Stimulated activated effector memory CD8-positive, alpha-beta T cell treated with anti-CD3 and anti-CD28 coated beads, Interleukin-12 subunit alpha, Interleukin-12 subunit beta, amount 100 ng/mL, for 72 hours (primary cell): ENCODE data around the gene MVD.

Source experiments
- ATAC-seq: fragments of 150-1000 bp; cut with Tn5 transposase; 2 replicates; pipeline ENCODE4 v1.10.0; 2021
- DNase-seq, 2 donors: peaks; one replicate each; pipeline ENCODE4 v3.0.0; 2021 to 2022; ENCODE audit warnings: low spot score in 2 of 2
- H3K27ac Mint-ChIP-seq: one replicate; pipeline ENCODE4 v1.8.0; 2022; ENCODE audit warnings: mild to moderate bottlenecking, mixed read lengths
- H3K36me3 Mint-ChIP-seq: one replicate; pipeline ENCODE4 v1.8.0; 2022; ENCODE audit warnings: mild to moderate bottlenecking, mixed read lengths
- H3K4me1 Mint-ChIP-seq: one replicate; pipeline ENCODE4 v1.8.0; 2022; ENCODE audit warnings: mixed read lengths
- H3K4me3 Mint-ChIP-seq: one replicate; pipeline ENCODE4 v1.8.0; 2022; ENCODE audit warnings: mild to moderate bottlenecking, mixed read lengths
- H3K9me3 Mint-ChIP-seq: one replicate; pipeline ENCODE4 v1.8.0; 2022; ENCODE audit warnings: mixed read lengths

MVD gene

DNA sequence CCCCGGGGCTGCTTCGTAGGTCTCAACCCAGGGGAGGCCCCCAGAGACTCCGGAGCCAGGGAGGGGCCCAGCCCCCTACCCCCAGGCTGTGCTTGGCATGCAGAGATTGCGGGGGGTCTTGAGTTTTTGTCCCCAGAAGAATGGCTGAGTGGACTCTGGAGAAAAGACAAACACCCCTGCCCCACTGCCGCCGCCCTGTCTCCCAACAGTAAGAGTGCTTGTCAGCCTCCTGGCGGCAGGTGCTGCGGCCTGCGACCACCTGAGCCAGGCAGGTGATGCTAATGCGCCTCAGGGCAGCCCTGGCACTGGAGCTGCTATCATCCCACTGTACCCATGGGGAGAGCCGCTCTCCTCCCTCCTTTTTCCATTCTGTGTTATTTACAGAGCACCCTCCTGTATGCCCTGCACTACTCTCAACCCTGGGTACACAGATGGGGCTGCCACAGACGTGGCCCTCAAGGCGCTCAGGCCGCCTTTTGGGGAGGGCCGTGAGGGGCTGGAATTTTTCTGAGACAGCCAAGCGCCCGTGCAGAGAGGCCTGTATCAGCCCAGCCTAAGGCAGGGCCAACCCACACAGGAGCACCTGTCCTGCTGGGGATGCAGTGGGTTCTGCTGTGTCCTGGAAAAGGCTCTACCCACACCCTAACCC is 27.1 kb downstream of the MVD start:
- peak overlapping the region; percentile 65 for H3K27ac Mint-ChIP-seq
- peaks cover 69% of the 10 kb centered on the region for H3K36me3 Mint-ChIP-seq
- peak overlapping the region; percentile 77 for H3K4me3 Mint-ChIP-seq
- H3K9me3 Mint-ChIP-seq = no peaks in the 10 kb centered on the region
- ATAC-seq (no peak), DNase-seq (no peak)
- peaks cover 51% of the 10 kb centered on the region for H3K4me1 Mint-ChIP-seq

DNA sequence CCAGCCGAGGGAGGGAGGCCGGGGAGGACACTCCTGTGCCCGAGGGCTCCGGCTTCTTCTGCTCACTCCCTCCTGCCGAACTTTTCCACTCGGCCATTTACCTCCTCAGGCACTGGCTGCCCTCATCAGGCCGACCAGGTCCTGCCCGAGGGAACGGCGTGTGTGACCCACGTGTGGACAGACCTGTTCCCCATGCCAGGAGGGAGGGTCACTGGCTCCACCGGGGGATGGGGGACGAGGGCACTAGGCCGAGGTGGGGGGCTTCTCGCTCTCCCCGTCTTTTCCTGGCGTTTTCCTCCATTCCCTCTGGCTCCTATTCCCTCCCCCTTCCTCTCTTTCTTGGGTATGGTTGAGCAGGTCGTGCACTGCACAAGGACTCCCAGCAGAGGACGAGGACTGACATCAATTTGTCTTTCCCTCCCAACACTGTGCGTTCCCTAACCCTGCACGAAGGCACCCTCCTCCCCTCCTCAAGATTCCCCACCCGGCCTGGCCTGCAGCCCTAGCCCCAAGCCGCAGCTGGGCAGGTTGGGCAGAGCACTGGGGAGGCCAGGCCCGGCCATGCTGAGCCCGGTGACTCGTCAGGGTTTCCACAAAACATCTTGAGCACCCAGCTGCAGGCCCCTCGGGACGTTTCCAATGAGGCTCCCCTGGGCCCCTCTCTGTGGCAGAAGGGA is 27.8 kb downstream of the MVD start:
- H3K4me3 Mint-ChIP-seq = peak overlapping the region; percentile 77
- peak overlapping the region; percentile 81 for H3K27ac Mint-ChIP-seq
- peaks cover 68% of the 10 kb centered on the region for H3K36me3 Mint-ChIP-seq
- no peak for ATAC-seq
- no peaks in the 10 kb centered on the region for H3K9me3 Mint-ChIP-seq
- no peak for DNase-seq
- peaks cover 45% of the 10 kb centered on the region for H3K4me1 Mint-ChIP-seq

DNA sequence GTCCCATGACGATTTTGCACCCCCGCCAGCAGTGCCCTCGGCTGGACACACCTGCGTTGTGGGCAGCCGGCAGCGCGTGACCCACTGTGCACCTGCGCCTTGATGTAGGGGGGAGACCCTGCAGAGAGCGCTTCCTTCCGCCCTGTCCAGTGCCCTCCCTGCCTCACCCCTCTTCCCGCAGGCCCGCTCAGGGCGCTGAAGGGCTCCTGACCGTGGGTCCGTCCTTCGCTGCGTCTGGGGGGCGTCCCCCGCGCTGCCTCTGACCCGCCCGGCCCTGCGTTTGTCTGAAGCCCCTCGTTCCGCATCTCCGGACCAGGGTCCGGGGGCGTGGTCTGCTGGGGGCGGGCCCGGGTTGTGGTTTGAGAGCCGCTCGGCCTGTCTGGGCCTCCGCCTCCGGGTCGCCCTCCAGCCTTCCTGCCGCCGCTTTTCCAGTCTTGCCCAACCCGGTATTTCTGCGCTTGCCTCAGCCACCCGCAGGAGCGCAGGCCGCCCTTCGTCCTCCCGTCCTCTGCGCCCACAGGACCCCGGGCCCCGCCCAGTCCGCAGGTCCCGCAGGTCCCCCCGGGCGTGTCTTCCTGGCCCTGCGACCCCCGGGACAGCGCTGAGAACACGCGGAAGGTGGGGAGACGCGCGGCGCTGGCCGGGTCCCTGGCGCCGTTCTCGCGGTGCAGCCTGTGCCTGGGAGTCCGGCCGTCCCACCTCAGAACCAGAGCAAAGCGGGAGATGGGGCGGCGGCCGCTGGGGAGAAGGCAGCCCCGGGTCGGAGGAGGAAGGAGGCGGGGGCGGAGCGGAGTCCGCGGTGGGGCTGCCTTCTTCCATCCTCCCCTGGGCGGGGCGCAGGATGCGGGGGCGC is 28.5 kb downstream of the MVD start:
- Mint-ChIP-seq H3K4me1 (peaks cover 41% of the 10 kb centered on the region), H3K36me3 (peaks cover 68% of the 10 kb centered on the region), H3K9me3 (no peaks in the 10 kb centered on the region), H3K27ac (peak overlapping the region; percentile 81), H3K4me3 (peak overlapping the region; percentile 77)
- DNase-seq (peak; percentile 63 to 83), ATAC-seq (peak; percentile 57)

DNA sequence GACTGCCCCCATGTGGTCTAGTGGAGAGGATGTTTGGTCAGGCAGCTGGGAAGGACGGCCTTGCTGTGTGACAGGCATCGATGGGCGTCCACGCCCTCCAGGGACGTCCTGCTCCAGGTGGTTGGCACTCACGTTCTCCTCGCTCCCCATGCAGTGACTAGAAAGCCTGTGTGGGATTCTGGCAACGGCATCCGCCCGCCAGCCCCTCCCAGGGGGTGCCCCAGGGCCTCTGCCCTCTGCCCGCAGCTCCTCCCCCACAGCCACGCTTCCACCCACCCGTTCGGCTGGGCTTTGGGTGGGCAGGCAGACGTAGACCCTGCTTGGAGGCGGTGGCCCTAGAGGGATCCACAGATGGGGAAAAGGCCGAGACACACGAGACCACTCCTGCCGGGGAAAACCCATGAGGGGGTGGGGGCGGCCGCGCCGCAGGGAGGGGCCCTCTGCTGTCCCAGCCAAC is 29.2 kb downstream of the MVD start:
- ATAC-seq = peak; percentile 68
- Mint-ChIP-seq H3K9me3 (no peaks in the 10 kb centered on the region), H3K4me3 (peak overlapping the region; percentile 77), H3K4me1 (peaks cover 41% of the 10 kb centered on the region), H3K27ac (peak overlapping the region; percentile 81), H3K36me3 (peaks cover 73% of the 10 kb centered on the region)
- peak; percentile 61 to 80 for DNase-seq

DNA sequence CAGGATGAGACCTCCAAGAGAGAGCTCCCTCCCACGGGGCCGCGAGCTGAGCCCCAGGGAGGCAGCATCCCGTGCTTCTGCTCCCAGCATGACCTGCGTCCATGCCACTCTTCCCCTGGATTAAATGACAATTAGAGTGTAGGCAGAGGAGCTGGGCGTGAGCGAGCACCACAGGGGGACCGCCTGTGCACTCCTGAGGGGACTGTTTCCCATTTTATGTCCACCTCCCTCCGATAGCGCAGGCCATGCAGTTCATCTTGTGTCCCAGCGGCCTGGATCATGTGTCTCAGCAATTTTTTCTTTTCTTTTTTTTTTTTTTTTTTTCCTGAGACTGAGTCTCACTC is 30.3 kb downstream of the MVD start:
- Mint-ChIP-seq H3K4me1 (peaks cover 31% of the 10 kb centered on the region), H3K36me3 (peaks cover 81% of the 10 kb centered on the region), H3K4me3 (no peak overlapping the region), H3K9me3 (no peaks in the 10 kb centered on the region), H3K27ac (no peak overlapping the region)
- ATAC-seq (no peak), DNase-seq (no peak)

DNA sequence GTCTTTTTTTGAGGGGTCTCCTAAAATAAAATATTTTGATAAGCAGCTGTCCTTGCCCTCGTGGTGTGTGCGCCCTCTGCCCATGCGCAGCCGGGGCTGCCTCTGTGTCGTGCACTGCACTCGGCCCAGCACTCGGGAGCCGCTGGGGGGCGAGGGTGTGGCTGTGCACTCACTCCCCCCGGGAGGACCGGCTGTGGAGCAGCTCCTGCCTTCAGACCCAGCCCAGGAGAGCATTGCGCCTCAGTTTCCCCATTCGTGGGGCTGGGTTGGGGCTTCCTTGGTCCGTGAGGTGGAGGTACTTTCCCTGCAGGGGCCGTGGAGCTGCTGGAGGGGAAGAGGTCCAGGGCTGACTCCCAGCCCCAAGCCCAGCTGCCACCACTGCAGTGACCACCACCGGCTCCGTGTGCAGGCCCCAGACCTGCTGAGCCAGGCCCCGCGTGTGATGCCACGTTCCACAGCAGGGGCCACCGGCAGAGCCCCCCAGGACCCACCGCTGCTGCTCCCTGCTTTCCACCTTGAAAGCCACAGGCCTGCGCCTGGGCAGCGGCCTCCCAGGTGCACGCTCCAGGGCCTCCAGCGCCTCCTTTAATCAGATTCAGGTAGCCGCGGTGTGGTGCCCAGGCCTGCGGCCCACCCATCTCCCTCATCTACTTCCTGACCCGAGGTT is 30.8 kb downstream of the MVD start:
- Mint-ChIP-seq H3K36me3 (peaks cover 81% of the 10 kb centered on the region), H3K27ac (no peak overlapping the region)

DNA sequence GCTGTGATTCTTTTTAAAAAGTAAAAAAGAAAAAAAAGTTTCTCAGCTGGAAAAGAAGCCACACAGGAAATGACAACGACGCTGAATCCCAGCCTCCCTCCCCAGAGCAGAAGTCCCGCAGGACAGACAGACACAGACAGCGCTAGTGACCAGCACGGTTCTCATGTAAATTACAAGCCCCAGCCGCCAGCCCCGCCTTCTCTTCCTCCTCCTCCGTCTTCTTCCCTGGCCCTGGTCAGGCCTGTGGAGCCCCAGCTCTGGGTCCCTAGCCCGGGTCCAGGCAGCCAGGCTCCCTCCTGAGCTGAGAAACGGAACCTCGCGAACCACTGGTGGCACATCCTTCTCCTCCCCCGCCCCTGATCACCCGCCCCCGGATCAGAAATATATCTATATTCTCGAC is 31.5 kb downstream of the MVD start:
- no peak overlapping the region for H3K4me3 Mint-ChIP-seq
- DNase-seq = no peak
- no peaks in the 10 kb centered on the region for H3K9me3 Mint-ChIP-seq
- ATAC-seq = no peak
- H3K36me3 Mint-ChIP-seq = peaks cover 85% of the 10 kb centered on the region
- H3K27ac Mint-ChIP-seq = no peak overlapping the region
- peaks cover 23% of the 10 kb centered on the region for H3K4me1 Mint-ChIP-seq

More for the DNA sequence above, 30.8 kb downstream of the MVD start:
- no peak overlapping the region for H3K4me3 Mint-ChIP-seq
- DNase-seq = no peak
- ATAC-seq = no peak
- H3K9me3 Mint-ChIP-seq = no peaks in the 10 kb centered on the region
- peaks cover 26% of the 10 kb centered on the region for H3K4me1 Mint-ChIP-seq

DNA sequence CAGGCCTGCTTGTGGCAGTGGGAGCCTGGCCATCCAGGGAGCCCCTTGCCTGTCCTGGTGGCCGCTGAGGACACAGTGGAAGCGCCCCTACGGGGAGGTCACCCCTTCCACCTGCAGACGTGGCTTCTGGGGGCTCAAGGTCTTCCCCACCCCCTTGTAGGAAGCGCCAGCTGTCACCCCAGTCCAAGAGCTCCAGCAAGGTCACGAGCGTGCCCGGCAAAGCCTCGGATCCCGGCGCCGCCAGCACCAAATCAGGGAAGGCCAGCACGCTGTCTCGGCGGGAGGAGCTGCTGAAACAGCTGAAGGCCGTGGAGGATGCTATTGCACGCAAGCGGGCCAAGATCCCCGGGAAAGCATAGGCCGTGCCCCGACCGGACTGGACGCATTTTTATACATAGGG is 31.9 kb downstream of the MVD start:
- no peak for ATAC-seq
- H3K4me3 Mint-ChIP-seq = no peak overlapping the region
- peaks cover 85% of the 10 kb centered on the region for H3K36me3 Mint-ChIP-seq

DNA sequence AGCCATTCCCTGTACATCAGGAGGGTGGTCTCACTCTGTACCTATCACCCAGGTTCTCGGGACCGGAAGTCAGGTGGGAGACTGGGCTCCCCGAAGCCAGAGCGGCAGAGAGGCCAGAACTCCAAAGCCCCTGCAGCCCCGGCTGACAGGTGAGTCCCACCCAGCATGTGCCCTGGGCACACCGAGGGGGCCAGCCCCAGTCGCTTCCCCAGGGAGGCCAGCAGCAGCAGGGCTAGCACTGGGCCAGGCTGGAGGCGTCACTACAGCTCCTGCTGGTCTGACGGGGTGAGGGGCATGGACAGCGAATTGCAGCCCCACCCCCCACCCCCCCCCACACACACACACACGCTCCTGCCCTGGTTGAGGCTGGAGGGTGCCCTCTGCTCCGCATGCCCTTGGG is 32.5 kb downstream of the MVD start:
- DNase-seq = no peak
- peaks cover 88% of the 10 kb centered on the region for H3K36me3 Mint-ChIP-seq

More for the DNA sequence above, 31.9 kb downstream of the MVD start:
- H3K27ac Mint-ChIP-seq = no peak overlapping the region
- peaks cover 20% of the 10 kb centered on the region for H3K4me1 Mint-ChIP-seq
- no peaks in the 10 kb centered on the region for H3K9me3 Mint-ChIP-seq
- DNase-seq = no peak

DNA sequence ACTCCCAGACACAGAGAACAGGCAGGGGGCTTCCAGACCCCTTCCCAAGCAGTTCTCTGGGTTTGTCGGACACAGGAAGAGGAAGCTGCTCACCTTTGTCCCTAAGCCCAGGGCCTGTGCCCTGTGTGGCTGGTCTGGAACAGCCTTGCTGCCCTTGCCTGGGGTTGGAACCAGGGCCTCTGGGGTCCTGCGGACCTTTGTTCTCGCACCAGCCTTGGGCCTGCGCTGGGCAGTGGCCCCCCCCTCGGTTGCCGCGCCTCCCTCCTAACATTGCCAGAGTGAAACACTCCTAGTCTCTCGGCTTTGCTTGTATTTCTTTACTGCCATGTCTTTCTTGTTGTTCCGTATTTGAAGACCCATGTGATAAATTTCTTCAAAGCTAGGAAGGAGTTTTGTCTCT is 33.1 kb downstream of the MVD start:
- Mint-ChIP-seq H3K27ac (no peak overlapping the region), H3K4me3 (no peak overlapping the region)

More for the DNA sequence above, 32.5 kb downstream of the MVD start:
- Mint-ChIP-seq H3K9me3 (no peaks in the 10 kb centered on the region), H3K27ac (no peak overlapping the region), H3K4me1 (peaks cover 18% of the 10 kb centered on the region), H3K4me3 (no peak overlapping the region)
- no peak for ATAC-seq

DNA sequence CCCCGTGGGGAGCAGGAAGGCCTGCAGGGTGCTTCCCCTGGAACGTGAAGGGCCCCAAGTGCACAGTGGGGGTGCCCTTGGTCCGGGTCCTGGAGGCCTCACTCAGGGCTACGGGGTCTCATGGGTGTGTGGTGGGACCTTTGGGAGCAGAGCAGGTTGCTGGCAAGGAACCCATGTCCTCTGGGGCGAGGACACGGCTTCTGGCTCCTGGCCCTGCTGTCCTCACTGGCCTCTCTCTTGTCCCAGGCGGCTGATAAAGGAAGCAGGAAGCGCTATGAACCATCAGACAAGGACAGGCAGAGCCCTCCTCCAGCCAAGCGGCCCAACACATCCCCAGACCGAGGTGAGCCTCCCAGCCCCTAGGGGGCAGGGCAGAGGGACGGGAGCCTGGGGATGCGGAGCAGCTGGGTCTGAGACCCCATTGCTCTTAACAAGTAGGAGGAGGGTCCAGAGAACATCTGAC is 34.3 kb downstream of the MVD start:
- H3K27ac Mint-ChIP-seq = no peak overlapping the region
- peaks cover 17% of the 10 kb centered on the region for H3K4me1 Mint-ChIP-seq
- ATAC-seq = no peak
- peaks cover 98% of the 10 kb centered on the region for H3K36me3 Mint-ChIP-seq
- DNase-seq = no peak
- no peaks in the 10 kb centered on the region for H3K9me3 Mint-ChIP-seq
- H3K4me3 Mint-ChIP-seq = no peak overlapping the region

More for the DNA sequence above, 33.1 kb downstream of the MVD start:
- ATAC-seq (no peak), DNase-seq (no peak)
- peaks cover 18% of the 10 kb centered on the region for H3K4me1 Mint-ChIP-seq
- H3K9me3 Mint-ChIP-seq = no peaks in the 10 kb centered on the region
- H3K36me3 Mint-ChIP-seq = peaks cover 94% of the 10 kb centered on the region

DNA sequence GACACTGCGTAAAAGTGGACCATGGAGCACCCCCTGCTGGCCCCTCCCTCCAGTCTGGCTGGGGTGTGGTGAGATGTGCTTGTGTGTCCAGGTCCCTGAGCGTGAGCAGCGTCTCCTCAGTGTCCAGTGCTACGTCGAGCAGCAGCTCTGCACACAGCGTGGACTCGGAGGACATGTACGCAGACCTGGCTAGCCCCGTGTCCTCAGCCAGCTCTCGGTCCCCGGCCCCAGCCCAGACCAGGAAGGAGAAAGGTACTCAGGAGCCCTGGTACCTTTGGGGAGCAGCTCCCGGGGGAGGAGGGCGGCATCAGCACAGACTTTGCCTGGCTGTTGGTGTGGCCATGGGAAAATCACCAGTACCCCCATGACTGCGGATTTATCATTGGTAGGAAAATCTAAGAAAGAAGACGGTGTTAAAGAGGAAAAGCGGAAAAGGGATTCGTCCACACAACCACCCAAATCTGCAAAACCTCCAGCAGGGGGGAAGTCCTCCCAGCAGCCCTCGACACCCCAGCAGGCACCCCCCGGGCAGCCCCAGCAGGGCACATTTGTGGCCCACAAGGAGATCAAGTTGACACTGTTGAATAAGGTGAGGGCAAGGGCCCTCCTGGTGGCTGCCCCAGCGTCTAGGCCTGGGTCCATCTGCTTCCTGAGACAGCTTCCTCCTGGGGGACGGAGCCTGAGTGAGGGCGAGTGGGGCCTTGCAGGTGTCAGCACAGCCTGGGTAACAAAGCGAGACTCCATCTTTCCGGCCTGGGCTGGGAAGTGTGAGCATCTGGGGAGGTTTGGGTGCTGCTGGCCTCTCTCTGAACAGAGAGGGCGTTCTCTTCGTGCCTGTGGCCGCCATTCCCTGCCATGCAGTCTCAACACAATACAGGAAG is 35.1 kb downstream of the MVD start:
- peaks cover 98% of the 10 kb centered on the region for H3K36me3 Mint-ChIP-seq

DNA sequence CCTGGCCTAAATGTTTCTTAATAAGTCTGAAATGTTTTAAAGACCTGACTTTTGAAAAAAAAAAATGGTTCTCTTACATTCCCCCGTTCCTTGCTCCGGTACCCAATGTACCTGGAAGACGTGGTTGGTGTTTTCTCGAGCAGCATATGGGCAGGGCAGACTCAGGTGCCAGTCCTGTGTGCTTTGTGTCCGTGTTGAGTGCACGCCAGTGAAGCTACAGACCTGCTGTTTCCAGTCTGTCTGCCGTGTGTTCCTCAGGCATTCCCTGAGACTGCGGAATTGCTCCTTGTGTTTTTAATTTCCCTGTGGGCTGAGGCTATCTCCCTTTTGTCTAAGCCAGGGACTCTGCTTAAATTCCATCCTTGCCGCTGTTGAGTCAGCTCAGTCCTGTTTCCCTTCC is 36.2 kb downstream of the MVD start:
- Mint-ChIP-seq H3K36me3 (peaks cover 97% of the 10 kb centered on the region), H3K4me3 (no peak overlapping the region), H3K4me1 (peaks cover 29% of the 10 kb centered on the region), H3K27ac (no peak overlapping the region), H3K9me3 (no peaks in the 10 kb centered on the region)
- DNase-seq (no peak), ATAC-seq (no peak)

More for the DNA sequence above, 35.1 kb downstream of the MVD start:
- peaks cover 18% of the 10 kb centered on the region for H3K4me1 Mint-ChIP-seq
- H3K27ac Mint-ChIP-seq = no peak overlapping the region
- no peak overlapping the region for H3K4me3 Mint-ChIP-seq
- no peaks in the 10 kb centered on the region for H3K9me3 Mint-ChIP-seq
- ATAC-seq = no peak
- DNase-seq = no peak

DNA sequence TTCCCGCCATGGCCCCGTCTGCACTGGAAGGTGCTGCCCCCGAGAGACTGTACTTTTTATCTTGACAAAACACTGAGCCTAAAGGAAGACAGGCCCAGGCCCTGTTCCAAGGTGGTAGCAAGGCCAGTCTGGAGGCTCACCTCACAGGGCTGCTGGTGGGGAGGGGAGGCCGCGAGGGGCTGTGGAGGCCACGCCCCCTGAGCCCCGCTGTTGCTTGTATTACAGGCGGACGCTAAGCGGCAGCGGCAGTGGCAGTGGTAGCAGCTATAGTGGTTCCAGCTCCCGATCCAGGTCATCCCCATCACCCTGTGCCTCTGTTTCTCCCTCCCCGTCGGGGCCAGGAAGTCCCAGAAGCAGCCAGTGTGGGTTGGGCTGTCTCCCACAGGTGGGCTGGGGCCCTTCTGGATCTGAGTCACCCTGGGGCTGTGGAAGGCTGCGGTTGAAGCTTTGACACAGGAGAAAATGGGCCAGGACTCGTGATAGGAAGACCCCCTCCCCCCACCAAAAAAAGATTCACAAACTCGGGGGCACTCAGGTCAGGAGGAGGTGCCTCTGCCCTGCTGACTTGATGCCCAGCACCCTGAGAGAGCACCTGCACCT is 37.8 kb downstream of the MVD start:
- no peak overlapping the region for H3K4me3 Mint-ChIP-seq
- ATAC-seq (peak; percentile 74), DNase-seq (no peak)
- peak overlapping the region; percentile 56 for H3K27ac Mint-ChIP-seq
- peaks cover 37% of the 10 kb centered on the region for H3K4me1 Mint-ChIP-seq
- peaks cover 98% of the 10 kb centered on the region for H3K36me3 Mint-ChIP-seq
- no peaks in the 10 kb centered on the region for H3K9me3 Mint-ChIP-seq
